H9 (cell line): ENCODE measurements around the gene GBP5. TPM values are rescaled to one million over a fixed set of nuclear protein-coding genes. Genes with fewer than 3 reads are reported as not detected.

ENCODE experiments used
- DNase-seq: peaks from one replicate; pipeline ENCODE4 v3.0.0-alpha.2; 2017
- H2AFZ ChIP-seq: one replicate; pipeline ENCODE4 v1.6.1; 2013; ENCODE audit warnings: mild to moderate bottlenecking, low read length, control low read depth, moderate library complexity
- H2AK5ac ChIP-seq: 2 replicates; pipeline ENCODE4 v1.6.1; 2013; ENCODE audit warnings: low read length, control low read depth, mixed read lengths; ENCODE audit not compliant: insufficient read length
- H2BK120ac ChIP-seq: one replicate; pipeline ENCODE4 v1.6.1; 2013; ENCODE audit warnings: low read depth, mild to moderate bottlenecking, low read length, control low read depth, inconsistent platforms; ENCODE audit not compliant: poor library complexity, severe bottlenecking
- H2BK12ac ChIP-seq: 2 replicates; pipeline ENCODE4 v1.6.1; 2013; ENCODE audit warnings: low read length, control low read depth, mixed read lengths, low read depth; ENCODE audit not compliant: insufficient read length
- H2BK15ac ChIP-seq: 2 replicates; pipeline ENCODE4 v1.6.1; 2013; ENCODE audit warnings: low read depth, low read length, control low read depth
- H2BK20ac ChIP-seq: one replicate; pipeline ENCODE4 v1.6.1; 2013; ENCODE audit warnings: low read depth, mild to moderate bottlenecking, low read length, control low read depth, inconsistent platforms; ENCODE audit not compliant: poor library complexity, severe bottlenecking
- H2BK5ac ChIP-seq: 2 replicates; pipeline ENCODE4 v1.6.1; 2013; ENCODE audit warnings: low read length, control low read depth, mixed read lengths; ENCODE audit not compliant: insufficient read length
- H3K14ac ChIP-seq: 2 replicates; pipeline ENCODE4 v1.6.1; 2013; ENCODE audit warnings: low read length, control low read depth; ENCODE audit not compliant: insufficient read depth
- H3K18ac ChIP-seq: 2 replicates; pipeline ENCODE4 v1.6.1; 2013; ENCODE audit warnings: low read depth, mild to moderate bottlenecking, mixed read lengths, low read length, control low read depth; ENCODE audit not compliant: insufficient read length
- H3K23ac ChIP-seq: 2 replicates; pipeline ENCODE4 v1.6.1; 2013; ENCODE audit warnings: low read length, control low read depth, mixed read lengths, low read depth; ENCODE audit not compliant: insufficient read length
- H3K23me2 ChIP-seq: 2 replicates; pipeline ENCODE4 v1.6.1; 2013; ENCODE audit warnings: low read depth, mild to moderate bottlenecking, mixed read lengths, low read length, control low read depth; ENCODE audit not compliant: insufficient read length, poor library complexity, severe bottlenecking
- H3K27ac ChIP-seq: 2 replicates; pipeline ENCODE4 v1.5.1; 2013; ENCODE audit warnings: low read length, control low read depth, mixed read lengths, low read depth; ENCODE audit not compliant: insufficient read length
- H3K27me3 ChIP-seq: 2 replicates; pipeline ENCODE4 v1.6.1; 2013; ENCODE audit warnings: low read length, control low read depth, inconsistent platforms; ENCODE audit not compliant: insufficient read depth
- H3K4ac ChIP-seq: 2 replicates; pipeline ENCODE4 v1.6.1; 2013; ENCODE audit warnings: low read depth, mild to moderate bottlenecking, control low read depth, inconsistent platforms, low read length, moderate library complexity
- H3K4me1 ChIP-seq: 2 replicates; pipeline ENCODE4 v1.6.1; 2013; ENCODE audit warnings: low read length, control low read depth, inconsistent platforms; ENCODE audit not compliant: insufficient read depth
- H3K4me2 ChIP-seq: 2 replicates; pipeline ENCODE4 v1.6.1; 2013; ENCODE audit warnings: low read length, control low read depth, mixed read lengths; ENCODE audit not compliant: insufficient read length, insufficient read depth
- H3K56ac ChIP-seq: 2 replicates; pipeline ENCODE4 v1.6.1; 2013; ENCODE audit warnings: low read depth, mild to moderate bottlenecking, mixed read lengths, low read length, control low read depth; ENCODE audit not compliant: insufficient read length
- H3K79me1 ChIP-seq: 2 replicates; pipeline ENCODE4 v1.6.1; 2013; ENCODE audit warnings: low read depth, mild to moderate bottlenecking, moderate library complexity, low read length, control low read depth, inconsistent platforms; ENCODE audit not compliant: insufficient read depth, poor library complexity, severe bottlenecking
- H3K79me2 ChIP-seq: 2 replicates; pipeline ENCODE4 v1.6.1; 2013; ENCODE audit warnings: low read length, control low read depth, inconsistent platforms; ENCODE audit not compliant: insufficient read depth
- H3K9ac ChIP-seq: 2 replicates; pipeline ENCODE4 v1.6.1; 2013; ENCODE audit warnings: low read length, control low read depth, mixed read lengths; ENCODE audit not compliant: insufficient read length; ENCODE audit errors: extremely low read depth
- H3K9me3 ChIP-seq: one replicate; pipeline ENCODE4 v1.6.1; 2013; ENCODE audit warnings: low read depth, low read length, inconsistent platforms; ENCODE audit not compliant: control insufficient read depth
- H3T11ph ChIP-seq: one replicate; pipeline ENCODE4 v1.6.1; 2013; ENCODE audit warnings: mild to moderate bottlenecking, low read length, control low read depth, inconsistent platforms
- H4K20me1 ChIP-seq: one replicate; pipeline ENCODE4 v1.6.1; 2013; ENCODE audit not compliant: control insufficient read depth, insufficient read length, insufficient read depth
- H4K5ac ChIP-seq: 2 replicates; pipeline ENCODE4 v1.6.1; 2013; ENCODE audit warnings: low read depth, mild to moderate bottlenecking, mixed read lengths, low read length, control low read depth; ENCODE audit not compliant: insufficient read length
- H4K8ac ChIP-seq: replicated peaks from 2 replicates; pipeline ENCODE4 v1.6.1; 2013; ENCODE audit warnings: low read length, control low read depth, mixed read lengths, low read depth; ENCODE audit not compliant: insufficient read length
- H4K91ac ChIP-seq: 2 replicates; pipeline ENCODE4 v1.6.1; 2013; ENCODE audit warnings: low read depth, mild to moderate bottlenecking, moderate library complexity, mixed read lengths, low read length, control low read depth; ENCODE audit not compliant: insufficient read length
- H3K27ac Mint-ChIP-seq, 3 experiments: 2 replicates in 2 of 3; 3 replicates in 1 of 3; pipeline ENCODE4 v1.8.0; 2020 to 2021; ENCODE audit warnings: mixed read lengths in 3 of 3, mild to moderate bottlenecking in 1 of 3, moderate library complexity in 1 of 3
- H3K27me3 Mint-ChIP-seq: 2 replicates; pipeline ENCODE4 v1.8.0; 2021; ENCODE audit warnings: low read depth, mild to moderate bottlenecking, moderate library complexity, mixed read lengths
- H3K36me3 Mint-ChIP-seq, 3 experiments: 2 replicates in 2 of 3; 3 replicates in 1 of 3; pipeline ENCODE4 v1.8.0; 2020 to 2021; ENCODE audit warnings: low read depth in 3 of 3, mixed read lengths in 3 of 3; ENCODE audit not compliant: insufficient read depth in 1 of 3
- H3K4me1 Mint-ChIP-seq, 2 experiments: 2 replicates each; pipeline ENCODE4 v1.8.0; 2020; ENCODE audit warnings: mixed read lengths in 2 of 2
- H3K4me3 Mint-ChIP-seq, 2 experiments: 2 replicates in 1 of 2; 3 replicates in 1 of 2; pipeline ENCODE4 v1.8.0; 2020 to 2021; ENCODE audit warnings: mild to moderate bottlenecking in 2 of 2, mixed read lengths in 2 of 2, moderate library complexity in 1 of 2
- H3K9me3 Mint-ChIP-seq, 2 experiments: 2 replicates in 1 of 2; 3 replicates in 1 of 2; pipeline ENCODE4 v1.8.0; 2020; ENCODE audit warnings: mild to moderate bottlenecking in 2 of 2, mixed read lengths in 2 of 2, moderate library complexity in 1 of 2
- CTCF ChIP-seq: fragments of 200-600 bp; sonication (generic); conservative IDR thresholded peaks from 3 replicates; pipeline ENCODE4 v1.8.0; 2021; ENCODE audit warnings: antibody characterized with exemption, mild to moderate bottlenecking
- WGBS: extraction: QIAGEN DNeasy Blood & Tissue Kit; methylation state at CpG from one replicate; pipeline ENCODE4 v1.1.7; 2013; ENCODE audit warnings: missing lambda C conversion rate, low lambda C conversion rate, mixed read lengths; ENCODE audit not compliant: insufficient read length; ENCODE audit errors: extremely low coverage; 5-methylcytosine and 5-hydroxymethylcytosine counted together
- total RNA-seq: library from RNA; stranded (reverse); gene quantifications from 2 replicates; pipeline ENCODE4 v1.2.1, GENCODE V29; 2021

The GBP5 gene
- total RNA-seq, 1 experiment from 2014 or later, result not detected

GRCh38 chr1:89274411-89274857 is 1.8 kb upstream of the GBP5 start:
- Histone ChIP-seq H4K8ac (no peak overlapping the region), H3K23ac (no peak overlapping the region), H4K91ac (no peak overlapping the region), H3K14ac (no peak overlapping the region), H2AK5ac (no peak overlapping the region), H3K27me3 (no peaks in the 10 kb centered on the region), H4K5ac (no peak overlapping the region), H3K79me1 (no peaks in the 10 kb centered on the region), H3K23me2 (peaks cover 5% of the 10 kb centered on the region), H2BK5ac (no peak overlapping the region), H2BK12ac (no peak overlapping the region), H3K9ac (no peak overlapping the region), H3K4me2 (no peak overlapping the region), H3K4me1 (no peaks in the 10 kb centered on the region), H3K4ac (no peak overlapping the region), H3K27ac (no peak overlapping the region), H3T11ph (no peak overlapping the region), H3K79me2 (no peaks in the 10 kb centered on the region), H3K56ac (no peak overlapping the region), H3K9me3 (no peaks in the 10 kb centered on the region), H3K18ac (no peak overlapping the region), H2BK120ac (no peak overlapping the region), H4K20me1 (no peaks in the 10 kb centered on the region), H2AFZ (no peak overlapping the region), H2BK15ac (no peak overlapping the region), H2BK20ac (no peak overlapping the region)
- Mint-ChIP-seq H3K27me3 (peaks cover 3% of the 10 kb centered on the region), H3K4me3 (no peak overlapping the region), H3K9me3 (peaks cover 0 to 4% of the 10 kb centered on the region in 2 experiments; a peak in 2 of 5 replicates), H3K36me3 (no peaks in the 10 kb centered on the region; a peak in 2 of 7 replicates), H3K27ac (no peak overlapping the region), H3K4me1 (no peaks in the 10 kb centered on the region)
- no peak for DNase-seq
- no CpG with 5 or more reads among the region's 2 CpGs for WGBS
- no peak for TF ChIP-seq CTCF
